RWPE1 (cell line): ENCODE data around the gene FAM181A.

Source experiments
- CTCF ChIA-PET: fragments of 350-600 bp; sonication (Branson Sonifier 250); formaldehyde crosslinking; extraction: SDS; loops from one replicate; lab custom pipeline; 2021; lab: Yijun Ruan, JAX
- POLR2A ChIA-PET: fragments of 400-600 bp; formaldehyde crosslinking; extraction: SDS; loops from one replicate; lab custom pipeline; 2020; ENCODE audit warnings: antibody characterized with exemption; ENCODE audit not compliant: low non-redundant PET; lab: Yijun Ruan, JAX
- DNase-seq: peaks from one replicate; pipeline ENCODE4 v3.0.0; 2012; ENCODE audit warnings: low spot score
- H3K27ac ChIP-seq: fragments of 450-650 bp; 2 replicates; pipeline ENCODE4 v1.5.1; 2017
- TF ChIP-seq, protein P1 (sequence below): fragments of 450-650 bp; conservative IDR thresholded peaks from 2 replicates; pipeline ENCODE4 v1.5.1; 2017; ENCODE audit warnings: low read depth, mild to moderate bottlenecking

The FAM181A gene

GRCh38 chr14:93973607-93974006, 46.5 kb downstream of the FAM181A start:
- ChIA-PET POLR2A (no interaction called here), CTCF (no interaction called here)
- no peak for DNase-seq
- TF ChIP-seq, protein P1, sequence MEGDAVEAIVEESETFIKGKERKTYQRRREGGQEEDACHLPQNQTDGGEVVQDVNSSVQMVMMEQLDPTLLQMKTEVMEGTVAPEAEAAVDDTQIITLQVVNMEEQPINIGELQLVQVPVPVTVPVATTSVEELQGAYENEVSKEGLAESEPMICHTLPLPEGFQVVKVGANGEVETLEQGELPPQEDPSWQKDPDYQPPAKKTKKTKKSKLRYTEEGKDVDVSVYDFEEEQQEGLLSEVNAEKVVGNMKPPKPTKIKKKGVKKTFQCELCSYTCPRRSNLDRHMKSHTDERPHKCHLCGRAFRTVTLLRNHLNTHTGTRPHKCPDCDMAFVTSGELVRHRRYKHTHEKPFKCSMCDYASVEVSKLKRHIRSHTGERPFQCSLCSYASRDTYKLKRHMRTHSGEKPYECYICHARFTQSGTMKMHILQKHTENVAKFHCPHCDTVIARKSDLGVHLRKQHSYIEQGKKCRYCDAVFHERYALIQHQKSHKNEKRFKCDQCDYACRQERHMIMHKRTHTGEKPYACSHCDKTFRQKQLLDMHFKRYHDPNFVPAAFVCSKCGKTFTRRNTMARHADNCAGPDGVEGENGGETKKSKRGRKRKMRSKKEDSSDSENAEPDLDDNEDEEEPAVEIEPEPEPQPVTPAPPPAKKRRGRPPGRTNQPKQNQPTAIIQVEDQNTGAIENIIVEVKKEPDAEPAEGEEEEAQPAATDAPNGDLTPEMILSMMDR = no peak
- H3K27ac ChIP-seq = no peak overlapping the region

- TF ChIP-seq, protein P1 = no peak
- ChIA-PET CTCF (no interaction called here), POLR2A (no interaction called here)
- no peak for DNase-seq
- H3K27ac ChIP-seq = no peak overlapping the region
Observed at GRCh38 chr14:93974299-93974698, 47.2 kb downstream of the FAM181A start.

DNA sequence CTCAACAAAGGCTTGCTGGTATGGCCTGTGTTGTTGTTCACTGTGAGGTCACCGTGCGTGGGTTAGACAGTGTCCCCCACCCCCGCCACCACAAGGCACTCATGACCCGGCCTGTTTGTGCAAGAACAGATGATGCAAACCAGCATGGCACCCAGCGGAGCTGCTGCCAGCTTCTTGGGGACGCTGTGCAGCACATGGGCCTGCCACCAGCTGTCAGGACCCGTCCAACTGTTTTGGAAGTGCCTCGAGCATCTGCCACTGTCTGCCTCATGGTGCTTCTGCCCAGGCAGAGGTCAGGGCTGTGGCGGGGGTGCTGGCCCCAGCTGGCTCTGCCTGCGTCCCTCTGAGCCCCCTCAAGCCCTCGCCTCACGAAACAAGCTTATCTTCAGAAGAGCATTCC, 47.7 kb downstream of the FAM181A start:
- CTCF ChIA-PET = no interaction called here
- H3K27ac ChIP-seq = no peak overlapping the region
- DNase-seq = no peak
- POLR2A ChIA-PET = no interaction called here
- TF ChIP-seq, protein P1 = no peak

GRCh38 chr14:93975791-93976476, 48.8 kb downstream of the FAM181A start:
- TF ChIP-seq, protein P1 = no peak
- DNase-seq = no peak
- no peak overlapping the region for H3K27ac ChIP-seq
- POLR2A ChIA-PET = no interaction called here
- CTCF ChIA-PET = no interaction called here

DNA sequence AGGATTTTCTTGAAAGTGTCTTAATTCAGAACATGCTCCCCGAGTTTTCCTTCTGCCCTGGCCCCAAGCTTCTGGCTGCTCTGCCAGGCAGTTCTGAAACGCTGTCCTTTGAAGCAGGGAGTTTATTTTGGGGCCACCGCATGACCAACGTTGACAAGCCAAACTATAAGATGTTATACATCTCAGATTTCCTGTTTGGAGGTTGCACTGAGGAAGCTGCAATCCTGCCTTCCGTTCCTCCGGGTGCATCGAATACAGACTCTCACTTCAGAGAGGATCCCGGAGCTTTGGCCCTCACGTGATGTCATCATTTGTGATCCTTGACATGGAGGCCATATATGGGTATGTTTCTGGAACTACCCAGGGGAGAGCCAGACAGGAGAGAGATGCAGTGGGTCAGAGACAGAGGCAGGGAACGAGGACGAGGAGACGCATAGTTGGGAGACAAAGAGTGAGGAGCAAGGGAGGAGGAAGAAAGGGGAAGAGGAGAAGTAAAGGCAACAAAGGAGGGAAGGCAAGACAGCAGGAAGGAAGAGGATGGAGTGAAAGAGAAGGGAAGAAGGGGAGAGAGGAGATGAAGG, 49.4 kb downstream of the FAM181A start, which contains the start of gene ASB2:
Gene ASB2, minus strand, starts transcription at position 94 of the 581 bp plus-strand sequence. CDS start 12,031 bp downstream, outside the sequence.
- H3K27ac ChIP-seq = no peak within 1 kb of the TSS
- TF ChIP-seq, protein P1 = no peak
- DNase-seq = no peak
- ChIA-PET CTCF (no interaction called here), POLR2A (no interaction called here)

DNA sequence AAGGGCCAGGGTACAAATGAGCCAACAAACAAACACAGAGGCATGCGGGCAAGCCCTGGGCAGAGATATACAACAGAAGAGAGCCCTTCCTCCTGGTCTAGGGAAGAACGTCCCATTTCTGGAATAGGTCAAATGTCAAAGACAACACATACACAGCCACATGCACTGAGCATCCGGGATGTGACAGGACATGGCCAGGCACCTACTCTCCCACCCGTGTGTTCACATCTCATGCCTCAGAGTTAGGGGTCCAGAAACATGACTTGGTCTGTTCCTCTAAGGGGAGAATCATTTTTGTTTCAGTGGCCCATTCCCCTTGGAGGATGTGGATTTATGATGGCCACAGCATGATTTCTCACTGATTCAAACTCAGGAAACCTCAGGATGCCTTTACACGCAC, 50.0 kb downstream of the FAM181A start:
- no peak overlapping the region for H3K27ac ChIP-seq
- ChIA-PET CTCF (no interaction called here), POLR2A (no interaction called here)
- DNase-seq = no peak
- TF ChIP-seq, protein P1 = no peak
